DOHH2 (cell line): ENCODE results near the gene MFAP4.

ENCODE experiments used
- H3F3A ChIP-seq: fragments of 200-600 bp; sonication (generic), shearing (Covaris generic); 2 replicates; pipeline ENCODE4 v1.6.0; 2016; ENCODE audit warnings: antibody characterized with exemption, mild to moderate bottlenecking; ENCODE audit not compliant: control insufficient read depth, insufficient read depth
- H3K27ac ChIP-seq: fragments of 200-600 bp; sonication (generic); 2 replicates; pipeline ENCODE4 v1.5.1; 2014; ENCODE audit warnings: low read depth, mild to moderate bottlenecking, low read length, moderate library complexity
- H3K27me3 ChIP-seq: fragments of 200-600 bp; sonication (generic); 2 replicates; pipeline ENCODE4 v1.6.1; 2014; ENCODE audit warnings: mild to moderate bottlenecking, low read length, mixed read lengths; ENCODE audit not compliant: control insufficient read depth
- H3K36me3 ChIP-seq: fragments of 200-600 bp; sonication (generic); 2 replicates; pipeline ENCODE4 v1.6.1; 2014; ENCODE audit warnings: mild to moderate bottlenecking, low read length, moderate library complexity, mixed read lengths; ENCODE audit not compliant: control insufficient read depth
- H3K4me1 ChIP-seq: fragments of 200-600 bp; sonication (generic); 2 replicates; pipeline ENCODE4 v1.6.1; 2014; ENCODE audit warnings: mild to moderate bottlenecking, low read length, mixed read lengths; ENCODE audit not compliant: control insufficient read depth
- H3K4me2 ChIP-seq: fragments of 200-600 bp; sonication (generic); 2 replicates; pipeline ENCODE4 v1.6.0; 2014; ENCODE audit warnings: mild to moderate bottlenecking, low read length, moderate library complexity
- H3K4me3 ChIP-seq: fragments of 200-600 bp; sonication (generic); 2 replicates; pipeline ENCODE4 v1.5.1; 2014; ENCODE audit warnings: mild to moderate bottlenecking, low read length, mixed read lengths
- H3K79me2 ChIP-seq: fragments of 200-600 bp; sonication (generic); 2 replicates; pipeline ENCODE4 v1.6.1; 2014; ENCODE audit warnings: mild to moderate bottlenecking, low read length, mixed read lengths; ENCODE audit not compliant: control insufficient read depth
- H3K9me2 ChIP-seq: fragments of 200-600 bp; sonication (generic); replicated peaks from 2 replicates; pipeline ENCODE4 v1.6.1; 2014; ENCODE audit warnings: mild to moderate bottlenecking, low read length, mixed read lengths; ENCODE audit not compliant: control insufficient read depth
- H3K9me3 ChIP-seq: fragments of 200-600 bp; sonication (generic); 2 replicates; pipeline ENCODE4 v1.6.1; 2014; ENCODE audit warnings: antibody characterized with exemption, low read length, mixed read lengths; ENCODE audit not compliant: control insufficient read depth, insufficient read depth
- H4K20me1 ChIP-seq: fragments of 200-600 bp; sonication (generic); 2 replicates; pipeline ENCODE4 v1.6.0; 2014; ENCODE audit warnings: low read depth, mild to moderate bottlenecking, antibody characterized with exemption, low read length, moderate library complexity; ENCODE audit not compliant: control insufficient read depth, insufficient read depth
- EZH2phosphoT487 ChIP-seq: fragments of 200-600 bp; sonication (generic); IDR thresholded peaks from 2 replicates; pipeline ENCODE4 v1.6.1; 2017; ENCODE audit warnings: borderline replicate concordance, mild to moderate bottlenecking, antibody characterized with exemption, low read length, moderate library complexity, mixed read lengths
- TF ChIP-seq, protein P1 (sequence below): fragments of 200-600 bp; sonication (generic); IDR thresholded peaks from one replicate; pipeline ENCODE4 v1.5.1; 2014; ENCODE audit warnings: antibody characterized with exemption, mild to moderate bottlenecking, low read depth, low read length; ENCODE audit not compliant: poor library complexity, severe bottlenecking

Gene MFAP4

DNA sequence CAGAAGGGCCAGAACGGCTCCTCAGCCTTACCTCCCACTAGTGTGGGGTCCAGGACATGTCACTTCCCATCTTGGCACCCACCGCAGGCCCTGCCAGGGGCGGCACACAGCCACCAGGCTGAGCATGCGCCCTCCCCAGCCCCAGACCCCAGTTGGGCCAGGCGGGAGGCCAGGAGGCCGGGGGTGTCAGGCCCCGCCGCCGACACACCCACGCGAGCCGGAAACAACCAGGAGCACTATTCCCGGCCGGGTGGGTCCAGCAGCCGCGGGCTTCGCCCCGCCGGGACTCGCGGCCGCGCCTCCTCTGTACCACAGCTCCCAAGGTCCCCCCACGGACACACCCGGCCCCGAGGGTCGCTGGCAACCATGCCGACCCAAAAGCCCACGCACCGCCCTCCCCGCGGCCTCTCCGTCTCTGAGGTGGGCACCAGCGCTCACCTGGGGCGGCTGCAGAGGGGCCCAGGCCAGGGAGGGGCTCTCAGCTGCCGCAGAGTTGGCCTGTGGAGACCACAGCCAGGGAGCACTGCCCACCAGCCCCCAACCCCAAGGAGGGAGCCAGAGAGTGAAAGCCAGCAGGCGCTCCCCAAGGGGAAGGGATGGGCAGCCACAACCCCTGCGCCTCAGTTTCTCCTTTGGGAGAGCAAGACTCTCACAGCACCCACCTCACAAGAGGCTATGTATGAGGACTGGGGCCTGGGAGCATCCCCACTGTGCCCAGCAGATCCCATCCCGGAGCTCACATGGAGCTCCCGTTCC lies 42.5 kb downstream of the MFAP4 start:
- TF ChIP-seq, protein P1, sequence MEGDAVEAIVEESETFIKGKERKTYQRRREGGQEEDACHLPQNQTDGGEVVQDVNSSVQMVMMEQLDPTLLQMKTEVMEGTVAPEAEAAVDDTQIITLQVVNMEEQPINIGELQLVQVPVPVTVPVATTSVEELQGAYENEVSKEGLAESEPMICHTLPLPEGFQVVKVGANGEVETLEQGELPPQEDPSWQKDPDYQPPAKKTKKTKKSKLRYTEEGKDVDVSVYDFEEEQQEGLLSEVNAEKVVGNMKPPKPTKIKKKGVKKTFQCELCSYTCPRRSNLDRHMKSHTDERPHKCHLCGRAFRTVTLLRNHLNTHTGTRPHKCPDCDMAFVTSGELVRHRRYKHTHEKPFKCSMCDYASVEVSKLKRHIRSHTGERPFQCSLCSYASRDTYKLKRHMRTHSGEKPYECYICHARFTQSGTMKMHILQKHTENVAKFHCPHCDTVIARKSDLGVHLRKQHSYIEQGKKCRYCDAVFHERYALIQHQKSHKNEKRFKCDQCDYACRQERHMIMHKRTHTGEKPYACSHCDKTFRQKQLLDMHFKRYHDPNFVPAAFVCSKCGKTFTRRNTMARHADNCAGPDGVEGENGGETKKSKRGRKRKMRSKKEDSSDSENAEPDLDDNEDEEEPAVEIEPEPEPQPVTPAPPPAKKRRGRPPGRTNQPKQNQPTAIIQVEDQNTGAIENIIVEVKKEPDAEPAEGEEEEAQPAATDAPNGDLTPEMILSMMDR = no peak
- no peak overlapping the region for H3K4me3 ChIP-seq
- peaks cover 8% of the 10 kb centered on the region for H3K4me1 ChIP-seq
- H3K9me3 ChIP-seq = no peaks in the 10 kb centered on the region
- H3K27ac ChIP-seq = no peak overlapping the region
- H3K9me2 ChIP-seq = no peaks in the 10 kb centered on the region
- H4K20me1 ChIP-seq = no peaks in the 10 kb centered on the region
- H3K27me3 ChIP-seq = peaks cover 2% of the 10 kb centered on the region; the same call in 1 of the 2 replicates
- no peaks in the 10 kb centered on the region for H3K36me3 ChIP-seq
- no peaks in the 10 kb centered on the region for H3K79me2 ChIP-seq
- no peaks in the 10 kb centered on the region for H3F3A ChIP-seq
- no peak overlapping the region for H3K4me2 ChIP-seq

DNA sequence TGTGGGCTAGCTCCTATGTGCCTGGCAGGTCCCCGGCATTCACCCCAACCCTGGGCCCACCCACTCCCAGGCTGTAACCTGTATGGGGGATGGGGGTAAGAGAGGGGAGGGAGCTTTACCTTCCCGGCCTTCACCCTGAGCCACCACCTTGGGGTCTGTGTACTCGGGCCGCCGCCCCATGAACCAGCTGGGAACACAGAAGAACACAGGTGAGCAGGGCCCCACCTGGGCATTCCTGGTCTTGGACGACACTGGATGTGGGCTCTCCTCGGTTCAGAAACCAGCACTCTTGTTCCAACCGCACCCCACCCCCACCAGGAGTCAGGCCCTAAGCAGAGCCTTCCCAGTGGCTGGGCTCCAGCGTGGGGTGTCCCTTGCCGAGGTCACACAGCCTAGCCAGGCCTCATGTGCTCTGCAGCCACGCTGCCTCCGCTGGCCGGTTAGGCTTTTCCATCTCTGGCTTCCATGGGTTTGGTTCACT lies 43.3 kb downstream of the MFAP4 start:
- no peaks in the 10 kb centered on the region for H3K36me3 ChIP-seq
- no peak for TF ChIP-seq EZH2phosphoT487
- TF ChIP-seq, protein P1 = no peak
- peaks cover 8% of the 10 kb centered on the region for H3K4me1 ChIP-seq
- H3K9me2 ChIP-seq = no peaks in the 10 kb centered on the region
- H3K4me3 ChIP-seq = no peak overlapping the region
- no peaks in the 10 kb centered on the region; the same call in 1 of the 2 replicates for H4K20me1 ChIP-seq
- H3K9me3 ChIP-seq = no peaks in the 10 kb centered on the region
- no peaks in the 10 kb centered on the region for H3F3A ChIP-seq
- H3K27ac ChIP-seq = no peak overlapping the region
- peaks cover 2% of the 10 kb centered on the region; the same call in 1 of the 2 replicates for H3K27me3 ChIP-seq
- H3K4me2 ChIP-seq = no peak overlapping the region
- no peaks in the 10 kb centered on the region for H3K79me2 ChIP-seq

DNA sequence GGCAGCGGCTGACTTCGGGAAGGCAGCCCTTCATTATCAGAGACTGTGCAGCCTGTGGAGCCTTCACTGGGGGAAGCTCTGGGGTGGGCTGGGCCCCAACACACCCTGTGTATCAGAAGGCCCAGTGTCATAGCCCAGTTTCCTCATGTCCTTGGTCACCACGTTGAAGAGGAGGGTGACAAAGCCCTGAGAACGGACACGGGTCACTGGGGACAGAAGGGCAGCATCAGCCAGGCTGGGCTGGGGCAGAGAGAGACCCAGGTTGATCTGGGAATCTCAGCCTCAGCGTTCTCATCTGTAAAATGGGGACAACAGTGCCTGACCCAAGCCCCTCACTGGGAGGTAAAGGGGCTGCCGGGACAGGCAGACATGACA lies 43.7 kb downstream of the MFAP4 start:
- Histone ChIP-seq H3K4me1 (peaks cover 8% of the 10 kb centered on the region), H3K4me3 (no peak overlapping the region), H3K4me2 (no peak overlapping the region), H3K9me3 (no peaks in the 10 kb centered on the region), H3K36me3 (no peaks in the 10 kb centered on the region), H3K27me3 (peaks cover 6% of the 10 kb centered on the region; the same call in 1 of the 2 replicates), H4K20me1 (peaks cover 4% of the 10 kb centered on the region; the same call in 1 of the 2 replicates), H3F3A (no peaks in the 10 kb centered on the region), H3K27ac (no peak overlapping the region), H3K79me2 (no peaks in the 10 kb centered on the region), H3K9me2 (no peaks in the 10 kb centered on the region)
- TF ChIP-seq, protein P1 = no peak
- TF ChIP-seq EZH2phosphoT487 = no peak
